HG02840 (cell line): ENCODE measurements around the gene ACP2.

Experiments used
- ATAC-seq: cut with Tn5 transposase; IDR thresholded peaks from one replicate; pipeline ENCODE4 v1.9.1; 2021; ENCODE audit warnings: mild to moderate bottlenecking, moderate library complexity, moderate number of reproducible peaks; ENCODE audit not compliant: unreplicated experiment, low FRiP score

The ACP2 gene, protein sequence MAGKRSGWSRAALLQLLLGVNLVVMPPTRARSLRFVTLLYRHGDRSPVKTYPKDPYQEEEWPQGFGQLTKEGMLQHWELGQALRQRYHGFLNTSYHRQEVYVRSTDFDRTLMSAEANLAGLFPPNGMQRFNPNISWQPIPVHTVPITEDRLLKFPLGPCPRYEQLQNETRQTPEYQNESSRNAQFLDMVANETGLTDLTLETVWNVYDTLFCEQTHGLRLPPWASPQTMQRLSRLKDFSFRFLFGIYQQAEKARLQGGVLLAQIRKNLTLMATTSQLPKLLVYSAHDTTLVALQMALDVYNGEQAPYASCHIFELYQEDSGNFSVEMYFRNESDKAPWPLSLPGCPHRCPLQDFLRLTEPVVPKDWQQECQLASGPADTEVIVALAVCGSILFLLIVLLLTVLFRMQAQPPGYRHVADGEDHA

DNA sequence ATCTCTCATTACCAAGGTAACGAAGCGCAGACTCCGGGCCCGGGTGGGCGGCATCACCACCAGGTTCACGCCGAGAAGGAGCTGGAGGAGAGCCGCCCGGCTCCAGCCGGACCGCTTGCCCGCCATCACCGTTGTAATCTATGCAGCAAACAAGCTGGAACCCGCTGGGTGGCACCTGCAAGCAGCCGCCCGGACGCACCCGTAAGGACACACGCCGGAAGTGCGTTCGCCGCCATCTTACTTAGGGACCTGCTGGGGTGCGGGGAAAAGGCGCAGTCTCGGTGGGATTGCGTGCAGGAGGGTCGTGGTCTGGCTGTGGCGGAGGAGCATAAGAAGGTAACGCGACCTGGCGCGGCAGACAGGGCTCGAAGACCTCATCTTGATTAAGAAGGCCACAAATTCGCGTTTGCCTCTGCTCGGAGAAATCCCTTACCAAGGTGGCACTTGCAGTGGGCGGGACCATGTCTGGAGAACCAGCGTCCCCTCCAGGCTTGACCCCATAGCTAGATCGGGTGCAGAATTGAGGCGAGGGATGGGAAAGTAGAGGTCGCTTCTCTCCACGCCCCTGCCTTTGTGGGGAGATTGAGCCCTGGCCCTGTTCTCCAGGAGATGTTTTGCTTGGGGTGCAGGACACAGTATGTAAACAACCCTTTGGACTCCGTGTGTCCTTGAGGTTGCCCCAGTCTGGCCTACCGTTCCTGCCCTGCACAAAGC, at the start of gene ACP2:
TSS of gene ACP2 (minus strand) at position 151 of the 714 bp plus-strand sequence. CDS start at position 126, 25 bp downstream.
- peak; percentile 92 for ATAC-seq

DNA sequence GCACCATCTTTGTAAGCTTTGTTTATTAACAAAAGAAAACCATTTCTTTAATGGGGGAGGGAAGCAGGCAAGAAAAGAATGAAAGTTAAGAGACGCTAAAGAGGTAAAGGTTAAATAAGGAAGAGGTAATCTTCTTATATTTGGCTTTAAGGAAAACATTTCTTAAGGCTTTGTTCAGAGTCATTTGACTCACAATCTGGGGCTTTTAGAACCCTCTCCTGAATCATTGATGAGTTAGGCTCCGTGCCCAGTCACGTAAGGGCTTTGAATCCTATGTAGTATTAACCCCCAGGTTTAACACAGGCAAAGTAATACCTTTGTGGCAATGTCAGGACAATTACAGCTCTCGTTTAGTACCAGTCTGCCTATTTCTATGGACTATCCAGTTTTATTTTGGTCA, 47.4 kb upstream of the ACP2 start:
- ATAC-seq, result no peak

DNA sequence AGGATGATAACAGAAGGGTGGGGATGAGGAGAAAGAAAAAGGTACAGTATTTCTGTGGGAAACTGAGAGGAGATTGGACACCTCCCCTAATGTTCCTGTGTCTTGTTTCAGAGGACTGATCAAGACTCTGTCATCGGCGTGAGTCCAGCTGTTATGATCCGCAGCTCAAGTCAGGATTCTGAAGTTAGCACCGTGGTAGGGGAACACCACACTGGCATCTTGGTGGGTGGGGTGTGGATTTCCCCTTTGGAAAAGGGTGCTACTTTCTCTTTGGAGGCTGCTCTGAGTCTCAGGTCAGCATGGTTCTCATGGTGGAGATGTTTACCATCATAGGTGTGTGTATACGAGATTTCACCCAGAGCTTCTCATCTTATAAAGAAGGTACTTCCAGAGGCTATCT, 46.8 kb upstream of the ACP2 start:
- no peak for ATAC-seq

DNA sequence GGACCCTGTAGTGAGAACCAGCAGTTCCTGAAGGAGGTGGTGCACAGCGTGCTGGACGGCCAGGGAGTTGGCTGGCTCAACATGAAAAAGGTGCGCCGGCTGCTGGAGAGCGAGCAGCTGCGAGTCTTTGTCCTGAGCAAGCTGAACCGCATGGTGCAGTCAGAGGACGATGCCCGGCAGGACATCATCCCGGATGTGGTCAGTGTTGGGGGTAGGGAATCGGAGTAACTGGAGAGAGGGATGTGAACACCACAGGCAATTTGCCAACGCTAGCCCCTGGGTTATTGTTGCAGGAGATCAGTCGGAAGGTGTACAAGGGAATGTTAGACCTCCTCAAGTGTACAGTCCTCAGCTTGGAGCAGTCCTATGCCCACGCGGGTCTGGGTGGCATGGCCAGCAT, 41.2 kb upstream of the ACP2 start:
- ATAC-seq, result no peak

DNA sequence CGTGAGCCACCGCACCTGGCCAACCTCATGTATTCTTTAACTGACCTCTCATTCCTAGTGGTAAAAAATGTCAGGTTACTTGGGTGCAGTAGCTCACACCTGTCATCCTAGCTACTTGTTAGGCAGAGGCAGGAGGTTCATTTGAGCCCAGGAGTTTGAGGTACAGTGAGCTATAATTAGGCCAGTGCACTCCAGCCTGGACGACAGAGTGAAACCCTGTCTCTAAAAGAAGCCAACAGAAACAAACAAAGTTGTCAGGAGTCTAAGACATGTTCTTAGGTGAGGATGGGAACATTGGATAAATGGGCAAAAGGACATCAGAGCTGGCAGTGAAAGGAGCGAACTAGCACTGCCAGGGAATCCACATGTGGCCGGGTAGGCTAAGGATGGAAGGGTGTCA, 39.5 kb upstream of the ACP2 start:
- ATAC-seq, result no peak

DNA sequence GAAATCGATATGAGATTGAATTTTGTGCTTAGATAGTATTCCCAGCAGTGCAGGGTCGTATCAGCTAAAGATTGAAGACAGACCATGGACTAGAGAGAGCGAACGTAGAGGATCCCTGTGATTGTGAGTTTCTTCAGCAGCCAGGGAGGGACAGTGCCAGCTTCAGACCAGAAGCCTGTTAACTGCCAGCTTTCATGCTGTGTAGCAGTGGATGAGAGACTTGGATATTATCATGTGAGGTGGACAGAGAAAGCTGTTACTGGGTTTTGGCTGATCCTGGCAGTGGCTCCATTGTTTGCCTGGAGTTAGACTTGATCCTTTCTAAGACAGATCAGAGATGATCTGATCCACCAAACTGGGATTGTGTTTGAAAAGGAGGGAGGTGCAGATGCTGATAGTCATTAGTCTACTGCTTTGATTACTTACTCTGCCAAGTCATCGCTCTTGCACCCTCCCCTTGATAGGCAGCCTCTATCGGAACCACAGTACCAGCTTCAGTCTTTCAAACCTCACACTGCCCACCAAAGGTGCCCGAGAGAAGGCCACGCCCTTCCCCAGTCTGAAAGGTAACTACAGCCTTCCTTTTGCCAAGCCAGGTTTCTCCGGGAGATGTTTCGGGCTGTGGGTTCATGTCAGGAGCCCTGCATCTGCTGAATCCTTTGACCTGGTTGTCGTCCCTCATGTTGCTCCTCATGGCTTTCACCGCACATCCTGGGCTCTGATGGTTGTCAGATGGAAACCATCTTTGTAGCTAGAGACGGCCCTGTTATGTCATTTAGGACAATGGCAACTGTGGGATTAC, 37.6 kb upstream of the ACP2 start:
- no peak for ATAC-seq

DNA sequence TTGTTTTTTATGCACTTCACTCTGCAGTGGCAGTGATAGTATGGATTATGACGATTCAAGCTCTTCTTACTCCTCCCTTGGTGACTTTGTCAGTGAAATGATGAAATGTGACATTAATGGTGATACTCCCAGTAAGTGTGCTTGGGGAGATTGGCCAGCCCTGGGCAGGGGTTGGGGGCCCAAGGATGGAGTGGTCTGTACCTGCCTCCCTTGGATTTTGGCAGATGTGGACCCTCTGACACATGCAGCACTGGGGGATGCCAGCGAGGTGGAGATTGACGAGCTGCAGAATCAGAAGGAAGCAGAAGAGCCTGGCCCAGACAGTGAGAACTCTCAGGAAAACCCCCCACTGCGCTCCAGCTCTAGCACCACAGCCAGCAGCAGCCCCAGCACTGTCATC, 35.5 kb upstream of the ACP2 start:
- no peak for ATAC-seq

DNA sequence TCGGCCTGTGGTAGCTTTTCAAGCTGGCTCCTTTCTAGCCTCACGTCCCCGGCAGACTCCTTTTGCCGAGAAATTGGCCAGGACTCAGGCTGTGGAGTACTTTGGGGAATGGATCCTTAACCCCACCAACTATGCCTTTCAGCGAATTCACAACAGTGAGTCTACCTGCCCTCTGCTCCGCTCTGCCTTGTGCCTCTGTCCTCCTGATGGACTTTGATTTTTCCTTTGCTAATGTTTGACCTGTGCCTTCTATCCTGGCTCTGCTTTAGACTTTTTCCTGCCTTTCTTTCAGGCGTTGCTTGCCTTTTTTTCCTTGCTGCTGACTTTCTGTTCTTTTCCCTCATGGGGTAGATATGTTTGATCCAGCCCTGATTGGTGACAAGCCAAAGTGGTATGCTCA, 33.8 kb upstream of the ACP2 start:
- no peak for ATAC-seq

DNA sequence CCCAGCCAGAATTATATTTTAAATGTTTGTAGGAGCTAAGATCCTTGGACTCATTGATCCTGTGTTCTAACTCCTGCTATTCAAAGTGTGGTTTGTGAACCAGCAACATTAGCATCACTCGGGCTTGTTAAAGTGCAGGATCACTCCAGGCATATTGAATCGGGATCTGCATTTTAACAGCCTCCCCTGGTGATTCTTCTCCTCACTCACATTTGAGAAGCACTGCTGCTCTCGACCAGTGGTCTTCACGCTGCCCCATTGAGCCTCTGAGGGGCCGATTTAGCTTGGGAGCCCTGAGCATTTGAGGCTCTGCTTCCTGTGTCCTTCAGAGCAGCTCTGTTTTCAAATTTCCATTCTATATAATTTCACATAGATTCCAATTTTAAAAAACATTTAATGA, 32.2 kb upstream of the ACP2 start:
- no peak for ATAC-seq

DNA sequence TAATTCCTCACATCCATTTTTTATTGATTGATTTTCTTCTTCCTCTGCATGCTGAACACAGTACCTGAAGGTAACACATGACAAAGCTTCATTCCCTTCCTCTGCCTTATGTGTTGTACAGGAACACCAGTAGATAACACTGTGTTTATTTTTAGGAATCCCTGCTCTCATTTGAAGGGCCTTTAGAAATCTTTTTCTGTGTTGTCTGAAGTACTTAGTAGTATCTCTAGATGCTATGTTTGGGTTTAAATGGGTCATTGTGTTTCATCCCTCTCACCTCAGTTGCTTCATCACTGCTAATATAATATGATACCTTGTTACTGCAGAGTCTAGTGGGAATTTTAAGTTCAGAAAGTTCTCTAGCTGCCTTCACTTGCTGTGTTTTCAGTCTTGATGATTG, 31.5 kb upstream of the ACP2 start:
- ATAC-seq, result no peak

DNA sequence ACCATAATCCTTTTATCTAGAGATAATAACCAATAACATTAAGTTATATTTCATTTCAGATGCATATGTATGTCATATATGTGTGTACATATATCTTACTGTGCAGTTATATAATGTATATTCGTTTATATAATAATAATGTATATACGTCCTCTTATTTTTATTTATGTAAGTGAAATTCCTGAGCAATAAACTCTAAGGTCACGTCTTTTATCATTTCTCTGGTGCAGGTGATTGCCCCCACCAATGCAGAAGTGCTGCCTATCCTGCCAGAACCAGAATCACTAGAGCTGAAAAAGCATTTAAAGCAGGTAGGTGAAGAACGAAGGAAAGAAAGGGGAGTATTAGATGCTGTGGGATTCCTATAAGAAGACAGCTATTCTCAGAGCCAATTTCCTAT, 30.2 kb upstream of the ACP2 start:
- no peak for ATAC-seq

DNA sequence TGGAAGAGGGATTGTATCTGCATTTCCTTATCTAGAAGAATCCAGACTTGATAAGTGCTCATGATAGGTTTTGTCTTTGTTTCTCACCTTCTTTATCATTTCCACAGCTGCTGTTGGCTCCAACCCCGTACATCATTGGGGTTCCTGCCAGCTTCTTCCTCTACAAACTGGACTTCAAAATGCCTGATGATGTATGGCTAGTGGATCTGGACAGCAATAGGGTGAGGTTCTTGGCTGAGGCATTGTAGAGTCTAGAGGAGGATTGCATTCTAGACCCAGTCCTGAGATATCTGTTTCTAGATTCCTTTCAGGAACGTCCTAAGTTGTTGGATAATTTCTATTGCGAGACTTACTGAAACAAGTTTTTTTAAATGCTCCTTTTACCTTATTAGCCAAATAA, 29.4 kb upstream of the ACP2 start:
- ATAC-seq, result no peak

DNA sequence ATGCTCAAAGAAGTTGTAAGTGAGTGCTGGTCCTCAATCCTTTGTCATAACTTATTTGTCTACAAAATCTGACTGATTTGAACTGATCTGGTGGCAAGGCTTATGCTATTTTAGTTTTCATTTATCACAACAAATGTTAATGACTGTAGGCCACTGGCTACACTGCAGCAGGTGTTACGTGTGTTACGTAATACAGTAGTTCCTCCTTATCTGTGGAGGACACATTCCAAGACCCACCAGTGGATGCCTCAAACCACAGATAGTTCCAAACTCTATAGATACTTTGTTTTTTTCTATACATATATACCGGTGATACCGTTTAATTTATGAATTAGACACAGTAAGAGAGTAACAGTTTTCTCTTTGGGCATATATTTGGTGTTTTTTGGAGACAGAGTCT, 28.3 kb upstream of the ACP2 start:
- ATAC-seq, result no peak

DNA sequence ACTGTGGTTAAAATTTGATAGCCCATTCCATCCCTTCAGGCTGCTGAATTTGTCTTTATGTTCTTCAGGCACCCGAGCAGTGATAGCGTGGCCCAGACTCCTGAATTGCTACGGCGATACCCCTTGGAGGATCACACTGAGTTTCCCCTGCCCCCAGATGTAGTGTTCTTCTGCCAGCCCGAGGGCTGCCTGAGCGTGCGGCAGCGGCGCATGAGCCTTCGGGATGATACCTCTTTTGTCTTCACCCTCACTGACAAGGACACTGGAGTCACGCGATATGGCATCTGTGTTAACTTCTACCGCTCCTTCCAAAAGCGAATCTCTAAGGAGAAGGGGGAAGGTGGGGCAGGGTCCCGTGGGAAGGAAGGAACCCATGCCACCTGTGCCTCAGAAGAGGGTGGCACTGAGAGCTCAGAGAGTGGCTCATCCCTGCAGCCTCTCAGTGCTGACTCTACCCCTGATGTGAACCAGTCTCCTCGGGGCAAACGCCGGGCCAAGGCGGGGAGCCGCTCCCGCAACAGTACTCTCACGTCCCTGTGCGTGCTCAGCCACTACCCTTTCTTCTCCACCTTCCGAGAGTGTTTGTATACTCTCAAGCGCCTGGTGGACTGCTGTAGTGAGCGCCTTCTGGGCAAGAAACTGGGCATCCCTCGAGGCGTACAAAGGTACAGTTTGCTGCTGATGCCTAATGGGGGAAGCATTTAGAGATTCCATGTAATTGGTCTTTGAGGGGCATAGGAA, 26.1 kb upstream of the ACP2 start:
- ATAC-seq, result no peak

DNA sequence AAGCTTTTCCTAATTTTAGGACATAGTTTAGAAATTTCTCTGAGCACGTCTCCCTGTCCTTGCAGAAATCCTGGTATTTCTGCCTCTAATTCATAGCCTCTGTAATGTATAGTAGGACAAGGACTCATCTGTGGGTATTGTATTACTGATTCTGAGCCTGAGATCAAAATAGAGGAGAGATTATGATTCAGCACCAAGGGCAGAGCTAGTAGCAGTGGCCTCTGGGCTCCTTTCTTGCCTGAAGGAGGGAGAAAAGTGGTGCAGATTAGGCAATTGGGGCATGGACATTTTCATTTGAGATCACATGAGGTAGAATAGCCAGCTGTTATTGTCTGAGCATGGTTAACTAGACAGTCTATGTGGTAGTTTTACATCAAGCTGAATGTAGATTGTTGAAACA, 24.1 kb upstream of the ACP2 start:
- ATAC-seq, result no peak

DNA sequence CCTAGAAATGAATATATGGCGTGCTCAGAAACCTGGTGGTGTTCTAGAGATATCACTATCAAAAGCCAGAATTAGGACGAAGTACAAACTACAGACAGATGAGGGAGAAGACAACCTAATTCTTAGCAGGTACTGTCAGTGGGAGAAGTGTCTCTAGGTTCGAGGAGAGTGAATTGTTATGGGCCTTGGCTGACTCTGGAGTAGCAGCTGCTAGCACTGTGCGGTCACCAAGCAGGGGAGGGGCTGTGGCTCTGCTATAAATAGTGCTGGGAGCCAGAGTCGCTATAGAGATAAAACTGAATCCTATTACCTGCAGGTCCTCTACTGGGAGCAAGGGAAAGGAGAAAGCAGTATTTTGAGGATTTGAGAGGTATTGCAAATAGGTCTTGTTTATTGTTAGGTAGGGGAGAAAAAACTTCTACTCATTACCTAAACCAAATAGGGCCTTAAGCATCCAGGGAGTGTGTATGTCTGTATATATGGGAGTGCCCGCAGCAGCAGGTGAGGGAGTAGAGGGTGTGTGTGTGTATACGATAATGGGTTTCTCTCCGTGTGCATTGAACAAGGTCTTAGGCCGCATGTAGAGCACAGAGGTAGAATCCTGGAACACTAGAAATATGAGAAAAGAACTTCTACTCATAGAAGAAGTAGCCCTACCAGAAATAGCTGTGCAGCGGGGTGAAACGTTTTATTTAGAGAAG, 23.5 kb upstream of the ACP2 start:
- ATAC-seq, result no peak

DNA sequence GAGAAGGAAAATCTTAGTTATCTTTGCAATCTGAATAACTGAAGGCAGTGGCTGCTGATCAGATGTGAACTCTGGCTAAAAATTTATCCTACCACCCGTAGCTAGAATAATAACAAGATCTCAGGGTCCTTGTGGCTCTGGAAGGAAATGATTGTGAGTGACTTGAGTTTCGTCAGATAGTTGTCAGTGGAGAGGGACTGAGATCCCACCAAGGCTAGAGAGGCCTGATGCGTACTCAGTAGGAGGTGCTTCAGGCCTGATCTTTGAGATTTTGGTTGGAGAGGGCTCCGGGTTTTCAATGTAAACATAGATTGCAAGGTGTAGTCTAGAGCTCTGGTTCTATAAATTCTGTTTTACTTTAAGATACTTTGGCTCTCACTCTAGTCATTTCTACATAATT, 22.7 kb upstream of the ACP2 start:
- ATAC-seq, result no peak

DNA sequence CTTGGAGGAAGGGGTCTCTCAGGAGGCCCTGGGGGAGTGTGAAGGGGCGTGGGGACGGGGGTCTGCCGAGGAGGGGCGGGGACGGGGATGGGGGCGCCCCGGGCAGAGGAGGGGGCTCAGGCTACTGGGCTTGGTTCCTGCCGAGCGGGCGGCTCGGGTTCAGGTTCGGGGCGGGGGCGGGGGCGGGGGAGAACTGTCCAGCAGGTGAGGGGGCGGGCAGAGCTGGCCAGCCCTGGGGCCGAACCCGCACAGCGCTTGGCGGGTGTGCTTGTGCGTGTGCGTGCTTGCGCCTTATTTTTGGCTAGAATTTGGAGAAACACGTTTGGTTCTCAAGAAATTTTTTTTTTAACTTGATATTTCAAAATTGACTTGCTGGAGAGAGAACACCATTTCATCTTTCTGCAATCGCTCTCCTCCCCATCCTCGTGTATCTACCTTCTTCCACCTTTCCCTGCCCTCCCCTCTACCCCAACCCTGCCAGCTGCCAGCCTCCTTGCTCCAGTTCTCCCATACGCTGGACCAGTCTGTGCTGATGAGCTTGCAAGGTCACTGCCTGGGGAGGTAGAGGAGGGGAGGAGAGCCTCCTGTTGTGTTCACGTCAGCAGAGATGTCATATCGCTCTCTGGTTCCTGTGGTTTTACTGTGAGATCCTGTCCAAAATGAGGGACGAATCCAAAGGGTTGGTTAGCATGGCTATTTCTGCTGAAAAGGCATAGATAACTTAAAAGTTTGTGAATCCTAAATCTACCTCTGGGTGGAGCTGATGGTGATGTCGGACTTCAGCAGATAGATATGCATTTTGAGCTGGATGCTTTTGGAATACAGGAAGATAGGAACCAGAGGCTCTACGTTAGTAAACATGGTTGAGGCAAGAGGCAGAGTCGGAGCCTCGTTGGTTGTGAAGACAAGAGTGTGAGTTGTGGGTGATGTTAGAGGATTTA, 22.0 kb upstream of the ACP2 start:
- ATAC-seq, result no peak

DNA sequence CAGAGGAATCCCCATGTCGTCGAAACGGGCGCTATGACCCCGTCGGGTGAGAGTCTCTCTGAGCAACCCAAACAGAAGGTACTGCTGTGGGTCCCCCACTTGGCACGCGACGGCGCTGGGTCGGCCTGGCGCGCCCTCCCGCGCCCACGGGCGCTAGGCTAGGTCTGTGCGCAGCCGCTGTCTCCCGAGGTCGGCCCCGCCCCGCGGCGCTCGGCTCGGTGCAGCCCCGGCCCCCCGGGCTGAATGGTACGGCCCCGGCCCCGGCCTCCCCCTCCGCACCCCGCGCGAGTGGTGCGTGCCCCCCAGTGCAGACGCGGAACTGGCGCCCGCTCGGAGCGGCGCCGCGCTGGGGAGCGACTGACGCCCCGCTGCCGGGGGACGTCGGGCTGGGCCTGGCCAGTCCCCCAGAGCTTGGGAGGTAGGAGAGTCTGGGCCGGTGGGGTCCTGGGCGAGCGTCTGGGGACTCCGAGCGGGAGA, 21.3 kb upstream of the ACP2 start, which contains the start of gene MADD:
TSS of gene MADD (plus strand) at position 305 of the 477 bp plus-strand sequence.
- ATAC-seq, result peak; percentile 68
